Uterus (tissue), 4 donors: Measurements from ENCODE around the gene DUOXA1. TPM values are rescaled to one million over a fixed set of nuclear protein-coding genes. Genes with fewer than 3 reads are reported as not detected.

Experiments used
- DNase-seq, 2 donors: peaks; one replicate each; pipeline ENCODE4 v3.0.0-alpha.2; 2019 to 2020
- H3K27ac ChIP-seq, 2 donors: fragments of 200-600 bp; sonication (generic); 1 replicate in 1 of 2; 2 replicates in 1 of 2; pipeline ENCODE4 v1.5.1; 2016 to 2018
- H3K27me3 ChIP-seq, 2 donors: fragments of 200-600 bp; sonication (generic); one replicate each; pipeline ENCODE4 v1.5.1; 2018 to 2019; ENCODE audit warnings: control low read depth in 1 of 2
- H3K36me3 ChIP-seq, 2 donors: fragments of 200-600 bp; sonication (generic); one replicate each; pipeline ENCODE4 v1.5.1; 2019; ENCODE audit warnings: control low read depth in 1 of 2
- H3K4me1 ChIP-seq, 2 donors: fragments of 200-600 bp; sonication (generic); one replicate each; pipeline ENCODE4 v1.5.1; 2018 to 2019; ENCODE audit warnings: control low read depth in 1 of 2
- H3K4me3 ChIP-seq, 2 donors: fragments of 200-600 bp; sonication (generic); 1 replicate in 1 of 2; 2 replicates in 1 of 2; pipeline ENCODE4 v1.5.1; 2018 to 2019; ENCODE audit warnings: mild to moderate bottlenecking in 1 of 2
- H3K9me3 ChIP-seq, 2 donors: fragments of 200-600 bp; sonication (generic); one replicate each; pipeline ENCODE4 v1.5.1; 2019; ENCODE audit warnings: control low read depth in 1 of 2
- CTCF ChIP-seq, 4 experiments: fragments of 200-600 bp in 2 of 4; fragments of 450-650 bp in 2 of 4; sonication (generic) in 2 of 4; IDR thresholded peaks; one replicate each; pipeline ENCODE4 v1.5.1; 2016 to 2019; ENCODE audit warnings: antibody characterized with exemption in 4 of 4, mild to moderate bottlenecking in 2 of 4, moderate library complexity in 1 of 4
- POLR2A ChIP-seq, 2 donors: fragments of 450-650 bp; IDR thresholded peaks; one replicate each; pipeline ENCODE4 v1.6.1; 2016; ENCODE audit warnings: antibody characterized with exemption in 2 of 2, mild to moderate bottlenecking in 1 of 2, moderate library complexity in 1 of 2
- intact Hi-C: fragments of 100-400 bp; cut with DNase I; formaldehyde crosslinking; loops from one replicate; pipeline ENCODE4 v1.15.1; 2023; ENCODE audit warnings: low total_unique reads
- total RNA-seq, 4 donors: library from RNA; depleted of rRNA in 3 of 4; stranded (reverse); fragments of >200 nt in 3 of 4; gene quantifications; one replicate each; pipeline versions ENCODE4 v1.1.0 to v1.2.4, GENCODE V29; 2014 to 2023
- donor health status: DM: yes; HTN: yes; CAD: no.

Gene DUOXA1
- total RNA-seq, 4 donors from 2014 or later, result 1.4 to 2.5 TPM; not detected in 2

GRCh38 chr15:45114751-45115085, 15.0 kb downstream of the DUOXA1 start:
- intact Hi-C loops, result no loop called here
- Histone ChIP-seq H3K27me3 (peaks cover 10 to 37% of the 10 kb centered on the region in 2 donors), H3K4me1 (peaks cover 0 to 12% of the 10 kb centered on the region in 2 donors), H3K27ac (no peak overlapping the region), H3K9me3 (no peaks in the 10 kb centered on the region), H3K4me3 (no peak overlapping the region), H3K36me3 (no peaks in the 10 kb centered on the region)
- DNase-seq, result no peak
- TF ChIP-seq POLR2A (IDR thresholded peaks at IDR 0.05) (no peak), CTCF (IDR thresholded peaks at IDR 0.05) (no peak)

- Histone ChIP-seq H3K4me1 (peaks cover 0 to 12% of the 10 kb centered on the region in 2 donors), H3K36me3 (no peaks in the 10 kb centered on the region), H3K4me3 (no peak within 1 kb of the TSS), H3K9me3 (no peaks in the 10 kb centered on the region), H3K27ac (no peak within 1 kb of the TSS), H3K27me3 (peaks cover 10 to 40% of the 10 kb centered on the region in 2 donors)
- TF ChIP-seq POLR2A (IDR thresholded peaks at IDR 0.05), result no peak
- no peak for TF ChIP-seq CTCF (IDR thresholded peaks at IDR 0.05)
- intact Hi-C loops, result no loop called here
- DNase-seq, result no peak
Observed at GRCh38 chr15:45114076-45114750, 15.5 kb downstream of the DUOXA1 start, which contains the start of the genes DUOX2 and DUOXA2. Gene DUOX2, minus strand, starts transcription at chr15:45114172. Its CDS starts 761 bp downstream, at chr15:45113411. Gene DUOXA2, plus strand, starts transcription at chr15:45114326. Its CDS starts 280 bp downstream, at chr15:45114606.

GRCh38 chr15:45113380-45113990, 16.2 kb downstream of the DUOXA1 start:
- Histone ChIP-seq H3K27me3 (peaks cover 10 to 40% of the 10 kb centered on the region in 2 donors), H3K4me3 (no peak overlapping the region)
- DNase-seq, result no peak

GRCh38 chr15:45112591-45113379, 16.9 kb downstream of the DUOXA1 start:
- Histone ChIP-seq H3K36me3 (no peaks in the 10 kb centered on the region), H3K4me3 (no peak overlapping the region), H3K27me3 (peaks cover 9 to 40% of the 10 kb centered on the region in 2 donors), H3K9me3 (no peaks in the 10 kb centered on the region), H3K4me1 (peaks cover 0 to 12% of the 10 kb centered on the region in 2 donors), H3K27ac (no peak overlapping the region)
- TF ChIP-seq POLR2A (IDR thresholded peaks at IDR 0.05), result no peak
- TF ChIP-seq CTCF (IDR thresholded peaks at IDR 0.05), result no peak
- DNase-seq, result no peak
- intact Hi-C loops, result no loop called here

More at GRCh38 chr15:45113380-45113990, 16.2 kb downstream of the DUOXA1 start:
- H3K36me3 ChIP-seq, result no peaks in the 10 kb centered on the region
- intact Hi-C loops, result no loop called here
- H3K9me3 ChIP-seq, result no peaks in the 10 kb centered on the region
- peaks cover 0 to 12% of the 10 kb centered on the region in 2 donors for H3K4me1 ChIP-seq
- no peak overlapping the region for H3K27ac ChIP-seq
- TF ChIP-seq CTCF (IDR thresholded peaks at IDR 0.05) (no peak), POLR2A (IDR thresholded peaks at IDR 0.05) (no peak)
